HTR-8/SVneo (cell line): ENCODE results near the gene SLC39A6.
"Not testable (repeated sequence)": the region's sequence is repeated elsewhere in the genome, so short reads cannot be mapped to it uniquely, and the experiment has no call there.

Experiments used
- DNase-seq: peaks from one replicate; pipeline ENCODE4 v3.0.0; 2011; ENCODE audit warnings: low spot score, mixed read lengths; ENCODE audit not compliant: insufficient read length
- FAIRE-seq: peaks from 2 replicates; lab custom pipeline; 2011; peaks lifted over from hg19 to GRCh38; lab: Jason Lieb, UNC

Gene SLC39A6

DNA sequence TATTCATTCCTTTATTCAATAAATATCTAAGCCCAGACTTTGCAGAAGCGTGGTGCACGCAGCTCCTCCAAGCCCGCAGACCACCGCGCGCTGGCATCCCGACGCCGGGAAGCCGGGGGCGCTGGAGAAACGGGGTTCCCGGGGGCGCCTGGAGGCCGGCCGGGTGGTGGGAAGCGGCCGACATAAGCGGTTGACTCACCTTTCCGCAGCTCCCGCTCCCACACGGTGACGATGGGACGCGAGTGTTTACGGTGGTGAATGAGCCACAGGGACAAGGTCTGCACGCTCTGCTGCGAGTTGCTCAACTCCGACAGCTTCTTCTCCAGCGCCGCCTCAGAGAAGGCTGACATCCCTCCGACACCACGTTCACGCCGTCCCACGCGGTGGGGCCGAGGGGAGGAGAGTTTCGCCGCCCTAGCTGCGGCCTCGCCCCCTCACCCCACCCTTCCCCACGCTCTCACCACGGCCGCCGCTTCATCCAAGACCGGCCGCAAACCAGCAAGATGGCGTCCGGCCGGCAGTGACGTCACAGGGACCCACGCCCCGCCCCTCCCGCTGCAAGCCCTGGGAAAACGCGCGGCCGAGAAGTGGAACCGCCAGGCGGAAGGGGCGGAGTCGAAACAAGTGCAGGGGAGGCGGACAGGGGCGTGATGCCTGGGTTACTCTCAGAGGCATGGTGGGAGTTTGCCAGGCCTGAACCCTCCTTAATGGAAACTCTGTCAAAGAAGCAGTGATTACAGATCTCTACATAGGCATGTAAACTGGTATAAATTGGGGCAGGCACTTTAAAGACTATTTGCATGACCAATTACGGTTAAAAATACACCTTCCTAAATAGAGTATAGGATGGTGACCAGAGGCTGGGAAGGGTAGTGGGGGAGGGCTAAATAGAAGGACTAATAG lies 61.8 kb downstream of the SLC39A6 start, which contains the start of gene RPRD1A:
TSS of gene RPRD1A (minus strand) at position 505 of the 903 bp plus-strand sequence. CDS start at position 350, 155 bp downstream.
- DNase-seq: peak; percentile 83
- peak; percentile 62 for FAIRE-seq

DNA sequence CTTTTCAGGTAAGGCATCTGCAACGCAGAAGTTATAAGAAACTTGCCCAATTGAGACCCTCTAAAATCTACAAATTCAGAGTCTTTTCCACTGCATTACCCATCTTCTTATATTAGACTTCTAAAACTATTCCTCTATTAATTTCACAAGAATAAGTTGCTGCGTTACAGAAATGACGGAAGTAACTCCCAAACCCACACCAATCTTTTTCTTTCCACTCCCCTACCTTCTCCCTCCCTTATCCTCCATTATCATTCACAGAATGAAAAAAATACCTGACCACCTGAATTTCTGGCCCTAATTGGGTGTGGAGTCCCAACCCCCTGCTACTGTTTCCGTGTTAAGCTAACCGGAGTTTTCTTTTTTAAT lies 62.5 kb downstream of the SLC39A6 start:
- FAIRE-seq: no peak
- DNase-seq: no peak

DNA sequence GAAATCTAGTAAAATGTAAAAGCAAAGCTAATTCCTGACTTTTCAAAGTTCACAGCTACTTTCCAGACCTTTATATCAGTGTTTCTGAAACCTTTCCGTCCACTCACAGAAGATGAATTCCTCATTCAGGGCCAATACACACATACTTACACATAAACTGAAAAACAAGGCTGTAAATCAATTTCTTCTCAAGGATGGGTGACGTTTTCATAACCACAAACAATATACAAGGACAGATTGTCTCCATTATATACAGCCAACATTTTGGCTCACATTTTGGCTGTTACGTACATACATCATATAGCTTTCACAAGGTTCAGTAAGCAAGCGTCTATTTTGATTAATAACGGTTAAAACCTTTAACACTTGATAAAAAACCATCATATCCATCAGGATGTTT lies 63.1 kb downstream of the SLC39A6 start:
- DNase-seq (no peak), FAIRE-seq (no peak)

DNA sequence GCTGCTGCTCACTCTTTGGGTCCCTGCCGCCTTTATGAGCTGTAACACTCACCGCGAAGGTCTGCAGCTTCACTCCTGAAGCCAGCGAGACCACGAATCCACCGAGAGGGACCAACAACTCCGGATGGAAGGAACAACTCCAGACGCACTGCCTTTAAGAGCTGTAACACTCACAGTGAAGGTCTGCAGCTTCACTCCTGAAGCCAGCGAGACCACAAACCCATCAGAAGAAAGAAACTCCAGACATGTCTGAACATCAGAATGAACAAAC lies 64.4 kb downstream of the SLC39A6 start:
- not testable (repeated sequence) for FAIRE-seq, DNase-seq

DNA sequence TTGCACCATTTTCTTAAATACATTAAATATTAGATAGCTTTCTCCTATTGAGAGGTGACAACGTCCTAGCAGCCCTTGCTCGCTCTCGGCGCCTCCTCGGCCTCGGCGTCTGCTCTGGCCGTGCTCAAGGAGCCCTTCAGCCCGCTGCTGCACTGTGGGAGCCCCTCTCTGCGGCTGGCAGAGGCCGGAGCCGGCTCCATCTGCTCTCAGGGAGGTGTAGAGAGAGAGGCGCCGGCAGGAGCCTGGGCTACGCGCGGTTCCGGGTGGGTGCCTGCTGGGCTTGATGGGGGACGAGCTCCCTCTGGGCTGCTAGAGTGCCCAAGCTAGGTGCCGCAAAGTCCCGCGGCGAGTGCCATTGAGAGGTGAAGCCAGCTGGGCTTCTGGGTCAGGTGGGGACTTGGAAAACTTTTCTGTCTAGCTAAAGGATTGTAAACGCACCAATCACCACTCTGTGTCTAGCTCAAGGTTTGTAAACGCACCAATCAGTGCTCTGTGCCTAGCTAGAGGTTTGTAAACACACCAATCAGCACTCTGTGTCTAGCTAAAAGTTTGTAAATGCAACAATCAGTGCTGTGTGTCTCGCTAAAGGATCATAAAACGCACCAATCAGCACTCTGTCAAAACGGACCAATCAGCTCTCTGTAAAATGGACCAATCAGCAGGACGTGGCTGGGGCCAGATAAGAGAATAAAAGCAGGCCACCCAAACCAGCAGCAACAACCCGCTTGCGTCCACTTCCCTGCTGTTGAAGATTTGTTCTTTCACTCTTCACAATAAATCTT lies 64.9 kb downstream of the SLC39A6 start:
- no peak for DNase-seq
- FAIRE-seq: no peak

DNA sequence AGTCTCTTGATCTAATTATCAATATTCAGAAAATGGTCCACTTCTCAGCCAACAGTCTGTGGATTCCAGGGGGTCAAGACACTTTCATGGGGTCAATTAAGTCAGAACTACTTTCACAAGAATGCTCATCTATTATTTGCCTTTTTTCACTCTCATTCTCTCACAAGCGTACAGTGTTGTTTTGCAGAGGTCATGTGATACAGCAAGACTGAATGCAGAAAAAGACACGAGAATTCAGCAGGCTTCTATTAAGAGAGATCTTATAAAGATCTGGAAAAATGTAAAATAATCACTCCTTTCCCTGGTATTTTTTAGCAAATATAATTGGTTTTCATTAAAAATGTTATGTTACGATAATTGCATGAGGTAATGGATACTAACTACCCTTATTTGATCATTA lies 70.5 kb downstream of the SLC39A6 start:
- DNase-seq: no peak
- no peak for FAIRE-seq
